Effector CD4-positive, alpha-beta T cell (primary cell): ENCODE results near the gene SPTB. TPM values are rescaled to one million over a fixed set of nuclear protein-coding genes. Genes with fewer than 3 reads are reported as not detected.
A peak's percentile ranks its signal among the peaks of the same experiment; 100 is the strongest.
"Not testable (repeated sequence)": the region's sequence is repeated elsewhere in the genome, so short reads cannot be mapped to it uniquely, and the experiment has no call there.

ENCODE experiments used
- DNase-seq: peaks from one replicate; pipeline ENCODE4 v3.0.0-alpha.2; 2020
- total RNA-seq: gene quantifications from one replicate; lab custom pipeline; 2026; lab: John Stamatoyannopoulos, UW

The SPTB gene
- total RNA-seq = not detected

- peak; percentile 44 for DNase-seq
Measured at GRCh38 chr14:64879635-64880220, at the start of gene SPTB. SPTB (minus strand) TSS chr14:64879907; CDS start chr14:64823094, 56,813 bp downstream.

GRCh38 chr14:64929014-64929359 is 49.3 kb upstream of the SPTB start:
- no peak for DNase-seq

- DNase-seq = no peak
Measured at GRCh38 chr14:64928239-64929013, 48.7 kb upstream of the SPTB start.

DNA sequence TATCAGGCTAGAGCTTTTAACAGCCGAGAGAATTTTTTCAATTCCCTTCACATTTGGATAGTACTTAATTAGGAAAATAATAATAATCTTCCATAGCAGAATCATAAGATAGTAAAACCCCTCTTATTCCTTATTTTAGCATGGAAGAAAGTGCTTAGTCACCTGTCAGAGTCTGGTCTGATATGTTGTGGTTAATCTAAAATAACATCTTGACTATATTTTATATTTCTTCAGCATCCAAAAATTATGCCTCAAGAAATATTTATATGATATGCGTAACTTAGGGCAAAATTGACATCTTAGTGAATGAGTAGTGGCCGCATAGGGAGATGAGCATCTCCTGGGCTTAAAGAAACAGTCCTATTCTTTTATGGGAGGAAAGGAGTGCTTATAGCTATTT is 47.3 kb upstream of the SPTB start:
- no peak for DNase-seq

GRCh38 chr14:64926398-64926995 is 46.8 kb upstream of the SPTB start:
- no peak for DNase-seq

- DNase-seq = no peak
Measured at GRCh38 chr14:64923015-64923414, 43.3 kb upstream of the SPTB start.

DNA sequence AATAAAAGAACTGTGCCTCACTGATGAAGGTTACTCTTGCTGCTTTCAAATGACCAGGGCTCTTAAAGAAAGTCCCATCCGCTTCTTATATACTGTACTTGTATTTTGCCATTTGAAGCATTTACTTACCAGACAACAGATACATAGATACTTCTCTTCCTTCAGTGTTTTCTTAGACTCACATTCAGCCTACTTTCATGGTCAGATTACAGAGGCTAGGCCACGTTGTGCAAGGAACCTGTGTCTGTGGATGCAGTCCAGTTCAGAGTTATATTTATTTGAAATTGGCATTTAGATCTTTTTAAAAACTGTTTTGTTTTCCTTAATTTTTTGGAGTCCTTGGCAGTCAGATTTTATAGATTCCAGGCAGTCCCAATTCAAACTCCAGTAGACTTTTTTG is 40.8 kb upstream of the SPTB start:
- no peak for DNase-seq

DNA sequence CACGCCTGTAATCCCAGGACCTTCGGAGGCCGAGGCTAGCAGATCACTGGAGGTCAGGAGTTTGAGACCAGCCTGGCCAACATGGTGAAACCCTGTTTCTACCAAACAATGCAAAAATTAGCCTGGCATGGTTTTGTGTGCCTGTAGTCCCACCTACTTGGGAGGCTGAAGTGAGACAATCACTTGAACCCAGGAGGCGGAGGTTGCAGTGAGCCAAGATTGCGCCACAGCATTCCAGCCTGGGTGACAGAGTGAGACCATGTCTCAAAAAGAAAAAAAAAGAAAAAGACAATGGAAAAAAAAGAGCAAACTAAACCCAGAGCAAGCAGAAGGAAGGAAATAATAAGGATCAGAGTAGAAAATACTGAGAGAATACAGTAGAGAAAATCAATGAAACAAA is 39.9 kb upstream of the SPTB start:
- DNase-seq = no peak

GRCh38 chr14:64919215-64919614 is 39.5 kb upstream of the SPTB start:
- no peak for DNase-seq

DNA sequence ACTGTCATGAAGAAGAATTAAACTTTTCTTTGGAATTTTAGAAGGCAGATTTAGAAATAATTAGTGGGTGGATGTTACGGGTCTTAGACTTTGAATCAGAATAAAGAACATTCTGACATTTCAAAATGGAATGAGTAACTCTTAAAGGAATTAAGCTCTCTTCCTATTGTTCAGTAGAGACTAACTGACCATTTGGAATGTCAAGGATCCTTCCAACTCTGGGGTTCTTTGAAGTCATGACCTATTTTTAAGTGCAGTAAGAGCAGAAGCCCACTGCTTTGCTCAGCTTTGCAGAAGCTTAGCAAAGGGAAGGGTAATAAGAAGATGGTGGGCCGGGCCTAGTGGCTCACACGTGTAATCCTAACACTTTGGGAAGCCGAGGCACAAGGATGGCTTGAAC is 38.5 kb upstream of the SPTB start:
- DNase-seq = no peak

GRCh38 chr14:64915797-64916196 is 36.1 kb upstream of the SPTB start:
- DNase-seq = no peak

DNA sequence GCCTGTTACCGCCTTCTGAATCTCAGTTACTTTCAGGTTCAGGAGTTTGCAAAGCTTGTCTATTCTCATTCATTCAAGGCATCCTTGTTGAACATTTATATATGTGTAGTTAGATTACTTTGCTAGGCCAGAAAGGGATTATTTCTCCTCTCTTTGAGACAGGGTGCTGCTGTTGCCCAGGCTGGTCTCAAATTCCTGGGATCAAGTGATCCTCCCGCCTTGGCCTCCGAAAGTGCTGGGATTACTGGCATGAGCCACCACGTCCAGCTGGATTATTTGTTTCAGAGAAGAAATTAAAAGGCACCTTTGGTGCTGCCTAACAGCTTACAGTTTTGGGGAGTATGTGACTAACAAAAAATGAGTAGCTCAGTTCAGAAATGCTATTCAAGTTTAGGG is 35.3 kb upstream of the SPTB start:
- no peak for DNase-seq

DNA sequence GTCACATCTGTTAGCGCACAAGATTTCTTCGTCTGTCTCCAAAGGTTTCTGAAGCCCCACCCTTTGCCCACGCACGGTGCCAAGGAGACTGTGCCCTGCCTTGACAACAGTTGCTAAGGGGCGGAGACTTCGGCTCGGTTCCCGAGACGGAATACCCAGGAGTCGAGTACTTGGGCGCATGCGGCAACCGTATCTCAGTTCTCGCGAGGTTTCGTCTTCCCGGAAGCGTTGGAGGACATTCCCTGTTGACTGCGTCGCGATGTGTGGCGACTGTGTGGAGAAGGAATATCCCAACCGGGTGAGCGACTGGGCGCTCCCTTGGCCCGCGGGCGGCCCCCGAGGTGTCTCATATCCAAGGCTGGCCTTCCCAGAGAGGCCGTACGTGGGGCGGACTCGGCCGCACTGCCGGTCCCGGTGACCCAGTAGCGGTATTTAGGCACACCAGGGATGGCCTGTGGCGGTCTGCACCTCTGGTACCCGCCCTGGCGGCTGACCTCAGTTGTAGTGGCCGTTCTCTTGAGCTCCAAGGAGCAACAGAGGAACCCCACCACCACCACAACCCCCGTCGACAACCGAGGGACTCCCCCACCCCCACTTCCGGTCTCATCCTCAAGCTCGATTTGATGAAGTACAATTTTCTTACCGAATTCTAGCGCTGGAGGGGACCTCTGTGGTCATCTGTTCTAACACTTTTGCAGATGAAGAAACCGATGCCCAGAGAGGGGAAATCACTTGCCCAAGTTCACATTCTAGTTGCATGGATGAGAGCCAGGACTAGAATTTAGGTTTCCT is 34.7 kb upstream of the SPTB start, which contains the start of gene CHURC1:
CHURC1 (plus strand) TSS at position 219 of the 792 bp plus-strand sequence; CDS start at position 260, 41 bp downstream.
- DNase-seq = peak; percentile 97

DNA sequence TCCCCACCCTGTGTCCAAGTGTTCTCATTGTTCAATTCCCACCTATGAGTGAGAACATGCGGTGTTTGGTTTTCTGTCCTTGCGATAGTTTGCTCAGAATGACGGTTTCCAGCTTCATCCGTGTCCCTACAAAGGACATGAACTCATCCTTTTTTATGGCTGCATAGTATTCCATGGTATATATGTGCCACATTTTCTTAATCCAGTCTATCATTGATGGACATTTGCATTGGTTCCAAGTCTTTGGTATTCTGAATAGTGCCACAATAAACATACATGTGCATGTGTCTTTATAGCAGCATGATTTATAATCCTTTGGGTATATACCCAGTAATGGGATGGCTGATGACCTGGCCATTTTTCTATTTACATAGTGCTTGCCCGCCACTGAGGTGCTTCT is 33.8 kb upstream of the SPTB start:
- DNase-seq = not testable (repeated sequence)

DNA sequence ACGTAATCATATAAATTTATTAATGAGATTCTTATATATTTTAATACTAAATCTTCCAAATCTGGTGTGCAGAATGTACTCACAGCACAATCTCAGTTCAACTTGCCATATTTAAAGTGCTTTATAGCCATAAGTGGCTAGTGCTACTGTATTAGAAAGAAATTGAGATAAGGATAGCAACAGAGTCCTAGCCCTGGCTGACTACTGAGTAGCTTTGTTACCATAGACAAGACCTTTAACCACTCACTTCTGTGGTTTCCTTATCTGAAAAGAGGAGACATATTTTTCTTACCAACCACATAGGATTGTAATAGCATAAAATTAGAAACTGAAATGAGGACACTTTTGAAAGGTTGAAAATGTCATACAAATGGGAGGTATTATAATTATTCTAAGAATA is 32.6 kb upstream of the SPTB start:
- no peak for DNase-seq

- DNase-seq = no peak
Measured at GRCh38 chr14:64910847-64911495, 31.3 kb upstream of the SPTB start.

GRCh38 chr14:64906022-64906421 is 26.3 kb upstream of the SPTB start:
- DNase-seq = no peak

- no peak for DNase-seq
Measured at GRCh38 chr14:64899958-64900357, 20.3 kb upstream of the SPTB start.

- peak; percentile 29 for DNase-seq
Measured at GRCh38 chr14:64891839-64892375, 12.2 kb upstream of the SPTB start.

DNA sequence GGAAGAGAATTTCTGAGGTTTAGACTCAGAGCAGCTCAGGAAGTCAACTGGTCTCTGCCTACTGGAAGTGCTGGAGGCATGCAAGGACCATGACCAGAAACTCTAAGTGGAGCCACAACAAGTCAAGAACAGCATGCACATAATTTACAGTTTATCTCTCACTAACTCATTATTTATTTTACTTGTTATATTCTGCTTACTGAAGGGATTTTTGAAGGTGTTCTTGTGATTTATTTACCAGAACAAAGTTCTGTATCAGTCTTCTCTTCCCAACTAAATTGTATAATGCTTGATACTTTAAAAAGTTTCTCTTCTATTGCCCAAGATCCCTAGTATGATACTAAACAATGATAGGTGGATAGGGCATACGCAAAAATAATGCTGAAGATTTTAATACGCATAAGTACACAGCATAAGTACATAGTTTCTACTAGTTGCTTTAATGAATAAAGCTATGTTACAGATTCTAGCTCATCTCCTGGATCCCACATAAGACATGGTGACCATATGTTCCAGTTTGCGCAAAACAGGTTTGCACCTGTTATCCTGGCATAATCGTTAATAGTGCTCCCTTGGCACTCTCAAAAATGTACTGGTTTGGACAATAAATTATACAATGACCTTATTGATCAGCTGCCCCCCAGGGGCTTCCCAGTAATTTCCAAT is 11.6 kb upstream of the SPTB start:
- no peak for DNase-seq

DNA sequence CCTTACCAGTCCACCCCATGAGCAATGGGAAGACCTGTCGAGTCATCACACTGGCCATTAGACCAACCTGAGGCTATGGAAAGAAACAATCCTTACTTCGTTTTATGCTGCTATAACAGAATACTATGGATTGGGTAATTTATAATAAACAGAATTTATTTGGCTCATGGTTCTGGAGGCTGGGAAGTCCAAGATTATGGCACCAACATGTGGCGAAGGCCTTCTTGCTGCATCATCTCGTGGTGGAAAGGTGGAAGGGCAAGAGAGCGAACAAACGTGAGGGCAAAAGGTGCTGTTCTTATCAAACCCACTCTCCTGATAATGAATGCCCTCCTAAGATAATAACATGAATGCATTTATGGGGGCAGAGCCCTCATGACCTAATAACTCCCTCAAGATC is 9.6 kb upstream of the SPTB start:
- DNase-seq = no peak

DNA sequence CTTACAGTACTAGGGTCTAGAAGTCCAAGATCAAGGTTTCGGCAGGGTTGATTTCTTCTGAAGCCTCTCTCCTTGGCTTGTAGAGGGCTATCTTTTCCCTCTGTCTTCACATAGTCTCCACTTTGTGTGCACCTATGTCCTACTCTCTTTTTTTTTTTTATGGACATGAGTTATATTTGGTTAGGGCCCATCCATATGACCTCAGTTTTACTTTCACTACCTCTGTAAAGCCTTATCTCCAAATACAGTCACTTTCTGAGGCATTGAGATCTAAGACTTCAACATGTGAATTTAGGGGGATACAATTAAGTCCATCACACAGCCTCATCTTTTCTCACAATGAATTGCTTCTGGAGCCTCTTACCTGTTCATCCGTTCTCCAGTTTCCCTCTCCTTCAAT is 5.9 kb upstream of the SPTB start:
- DNase-seq = no peak
